ENCODE data around the gene NTNG2. TPM values are rescaled to one million over a fixed set of nuclear protein-coding genes. Genes with fewer than 3 reads are reported as not detected.

The NTNG2 gene
- total and polyA plus RNA-seq, 2 of the 13 experiments (the other 11 are each of a cell fraction or from before 2014, with no cell fraction given): 0.02 to 0.36 TPM

DNA sequence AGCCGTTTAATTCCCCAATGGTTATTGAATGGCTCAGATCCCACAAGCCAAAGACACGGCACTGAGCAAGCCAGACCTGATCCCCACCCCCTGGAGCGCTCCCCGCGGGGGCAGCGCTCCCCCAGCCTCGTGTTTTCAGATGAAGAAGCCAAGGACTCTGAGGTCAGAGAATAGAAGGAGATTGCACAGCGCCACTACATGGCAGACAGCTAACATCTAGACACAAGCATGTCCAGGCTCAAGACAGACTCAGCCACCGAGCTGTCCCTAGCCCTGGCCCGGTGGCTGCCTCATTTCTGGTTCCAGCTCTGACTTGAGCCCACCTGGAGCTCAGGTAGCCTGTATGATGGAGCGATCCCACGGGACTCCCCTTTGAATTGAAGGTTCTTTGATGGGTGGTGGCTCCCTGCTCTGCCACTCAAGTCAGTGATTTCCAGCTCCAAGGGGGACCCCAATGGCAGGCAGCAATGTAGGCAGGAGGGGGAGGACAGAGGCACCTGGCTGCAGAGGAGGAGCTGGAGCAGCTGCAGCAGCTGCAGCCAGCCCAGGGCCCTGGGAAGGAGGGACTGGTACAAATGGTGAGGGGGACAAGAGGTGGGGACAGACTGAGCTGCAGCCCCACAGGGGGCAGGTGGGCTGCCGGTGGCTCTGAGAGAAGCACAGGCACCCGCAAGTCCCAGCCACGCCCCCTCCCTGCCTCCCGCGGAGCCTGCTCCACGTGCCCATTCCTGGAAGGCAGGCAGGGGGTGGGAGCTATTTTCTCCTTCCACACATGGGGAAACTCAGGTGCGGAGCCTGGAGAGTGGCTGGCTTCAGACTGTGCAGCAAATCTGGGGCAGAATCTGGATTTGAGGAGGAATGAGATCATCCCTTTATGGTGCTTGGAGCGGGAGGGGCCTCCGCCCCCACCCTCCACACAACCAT lies 40.2 kb downstream of the NTNG2 start:
- Histone ChIP-seq H3K9ac (ENCODE audit: insufficient read depth, low read depth, low read length) (no peak overlapping the region), H3K27me3 (ENCODE audit: control insufficient read depth in 1 of 2, insufficient read depth in 2 of 2, low read length in 2 of 2) (peaks cover 11 to 73% of the 10 kb centered on the region in 2 experiments), H3K27ac (ENCODE audit: extremely low read length, insufficient read depth, low read length) (no peak overlapping the region), H3K9me3 (ENCODE audit: low read length) (no peaks in the 10 kb centered on the region), H3K79me2 (ENCODE audit: insufficient read depth, low read length) (no peaks in the 10 kb centered on the region), H3K4me1 (ENCODE audit: insufficient read depth, low read length) (no peaks in the 10 kb centered on the region), H3K4me2 (ENCODE audit: low read depth, low read length) (no peak overlapping the region), H3K4me3 (replicated peaks in 1 of 3; ENCODE audit: insufficient read depth in 1 of 3, low read depth in 2 of 3, low read length in 3 of 3) (no peak overlapping the region), H3K36me3 (replicated peaks in 1 of 2; ENCODE audit: control insufficient read depth in 1 of 2, insufficient read depth in 2 of 2, low read length in 2 of 2) (no peaks in the 10 kb centered on the region), H4K20me1 (ENCODE audit: insufficient read depth, low read length) (no peaks in the 10 kb centered on the region), H2AFZ (ENCODE audit: low read length) (no peak overlapping the region)
- WGBS (ENCODE audit: low lambda C conversion rate): 9% methylated on average over 15 of the region's 21 CpGs
- ChIA-PET CTCF (ENCODE audit: low intra/inter-chr PET ratio, low total read pairs) (no interaction called here), POLR2A (no interaction called here)
- intact Hi-C loops (cut with micrococcal nuclease; ENCODE audit: unreplicated experiment): no loop called here
- in situ Hi-C loops (cut with HindIII; ENCODE audit: extremely low pct_ligation_motif_present, low pct_unique_long_range_greater_than_20kb): no loop called here
- no TSS peak for BruUV-seq (replicated peaks)
- DNase-seq (ENCODE audit: low spot score): no peak
- peak; percentile 70 for ATAC-seq
- FAIRE-seq: no peak
- TF ChIP-seq STAG1 (CRISPR knock-in tag; IDR thresholded peaks at IDR 0.05) (0 out of 2 replicates have a peak, but pooled peaks have one; percentile 17), KLF6 (CRISPR knock-in tag; IDR thresholded peaks at IDR 0.05) (no peak), SMARCC2 (IDR thresholded peaks at IDR 0.05) (no peak), BCL6 (CRISPR knock-in tag; IDR thresholded peaks at IDR 0.05) (no peak), ZBTB8A (CRISPR knock-in tag; IDR thresholded peaks at IDR 0.05; ENCODE audit: borderline replicate concordance, low read depth) (no peak), CBX1 (IDR thresholded peaks at IDR 0.05; ENCODE audit: low read depth) (no peak), JUN (CRISPR knock-in tag; IDR thresholded peaks at IDR 0.05) (no peak), HOXA9 (CRISPR knock-in tag; IDR thresholded peaks at IDR 0.05; ENCODE audit: borderline replicate concordance) (no peak), ZNF44 (CRISPR knock-in tag; IDR thresholded peaks at IDR 0.05) (no peak), RFXANK (CRISPR knock-in tag; IDR thresholded peaks at IDR 0.05) (no peak), NKX3-1 (CRISPR knock-in tag; IDR thresholded peaks at IDR 0.05) (no peak), ZBTB38 (CRISPR knock-in tag; IDR thresholded peaks at IDR 0.05) (no peak), JUNB (CRISPR knock-in tag; IDR thresholded peaks at IDR 0.05; ENCODE audit: borderline replicate concordance) (no peak), MED1 (CRISPR knock-in tag; IDR thresholded peaks at IDR 0.05) (no peak)
- TF ChIP-seq, protein P1, sequence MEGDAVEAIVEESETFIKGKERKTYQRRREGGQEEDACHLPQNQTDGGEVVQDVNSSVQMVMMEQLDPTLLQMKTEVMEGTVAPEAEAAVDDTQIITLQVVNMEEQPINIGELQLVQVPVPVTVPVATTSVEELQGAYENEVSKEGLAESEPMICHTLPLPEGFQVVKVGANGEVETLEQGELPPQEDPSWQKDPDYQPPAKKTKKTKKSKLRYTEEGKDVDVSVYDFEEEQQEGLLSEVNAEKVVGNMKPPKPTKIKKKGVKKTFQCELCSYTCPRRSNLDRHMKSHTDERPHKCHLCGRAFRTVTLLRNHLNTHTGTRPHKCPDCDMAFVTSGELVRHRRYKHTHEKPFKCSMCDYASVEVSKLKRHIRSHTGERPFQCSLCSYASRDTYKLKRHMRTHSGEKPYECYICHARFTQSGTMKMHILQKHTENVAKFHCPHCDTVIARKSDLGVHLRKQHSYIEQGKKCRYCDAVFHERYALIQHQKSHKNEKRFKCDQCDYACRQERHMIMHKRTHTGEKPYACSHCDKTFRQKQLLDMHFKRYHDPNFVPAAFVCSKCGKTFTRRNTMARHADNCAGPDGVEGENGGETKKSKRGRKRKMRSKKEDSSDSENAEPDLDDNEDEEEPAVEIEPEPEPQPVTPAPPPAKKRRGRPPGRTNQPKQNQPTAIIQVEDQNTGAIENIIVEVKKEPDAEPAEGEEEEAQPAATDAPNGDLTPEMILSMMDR (CRISPR knock-in tag; IDR thresholded peaks at IDR 0.05): peak; percentile 27

Measured in HepG2 (cell line).